ENCODE measurements around the gene ARID1B. TPM values are rescaled to one million over a fixed set of nuclear protein-coding genes. Genes with fewer than 3 reads are reported as not detected.

The ARID1B gene
- total RNA-seq, 1 experiment from 2014 or later = 58.8 TPM

GRCh38 chr6:156830126-156830525 lies 52.9 kb downstream of the ARID1B start:
- DNase-seq = no peak
- CTCF ChIA-PET = no interaction called here
- Mint-ChIP-seq H3K4me3 (ENCODE audit: unreplicated experiment) (no peak overlapping the region), H3K9me3 (ENCODE audit: unreplicated experiment) (no peaks in the 10 kb centered on the region), H3K4me1 (ENCODE audit: low read depth, unreplicated experiment) (peaks cover 12% of the 10 kb centered on the region), H3K27me3 (ENCODE audit: insufficient read depth, unreplicated experiment) (no peaks in the 10 kb centered on the region), H3K36me3 (ENCODE audit: insufficient read depth, unreplicated experiment) (no peaks in the 10 kb centered on the region), H3K27ac (ENCODE audit: unreplicated experiment) (no peak overlapping the region)
- BruUV-seq (replicated peaks) = no TSS peak
- intact Hi-C loops (cut with micrococcal nuclease; ENCODE audit: unreplicated experiment) = no loop called here
- POLR2A ChIA-PET = no interaction called here
- H3K4me3 ChIP-seq (ENCODE audit: low read depth, low read length) = no peak overlapping the region
- no peaks in the 10 kb centered on the region for H3K9me3 ChIP-seq
- H3K36me3 ChIP-seq (ENCODE audit: control insufficient read depth, insufficient read depth, low read length) = no peaks in the 10 kb centered on the region
- TF ChIP-seq, protein P1, sequence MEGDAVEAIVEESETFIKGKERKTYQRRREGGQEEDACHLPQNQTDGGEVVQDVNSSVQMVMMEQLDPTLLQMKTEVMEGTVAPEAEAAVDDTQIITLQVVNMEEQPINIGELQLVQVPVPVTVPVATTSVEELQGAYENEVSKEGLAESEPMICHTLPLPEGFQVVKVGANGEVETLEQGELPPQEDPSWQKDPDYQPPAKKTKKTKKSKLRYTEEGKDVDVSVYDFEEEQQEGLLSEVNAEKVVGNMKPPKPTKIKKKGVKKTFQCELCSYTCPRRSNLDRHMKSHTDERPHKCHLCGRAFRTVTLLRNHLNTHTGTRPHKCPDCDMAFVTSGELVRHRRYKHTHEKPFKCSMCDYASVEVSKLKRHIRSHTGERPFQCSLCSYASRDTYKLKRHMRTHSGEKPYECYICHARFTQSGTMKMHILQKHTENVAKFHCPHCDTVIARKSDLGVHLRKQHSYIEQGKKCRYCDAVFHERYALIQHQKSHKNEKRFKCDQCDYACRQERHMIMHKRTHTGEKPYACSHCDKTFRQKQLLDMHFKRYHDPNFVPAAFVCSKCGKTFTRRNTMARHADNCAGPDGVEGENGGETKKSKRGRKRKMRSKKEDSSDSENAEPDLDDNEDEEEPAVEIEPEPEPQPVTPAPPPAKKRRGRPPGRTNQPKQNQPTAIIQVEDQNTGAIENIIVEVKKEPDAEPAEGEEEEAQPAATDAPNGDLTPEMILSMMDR (IDR thresholded peaks at IDR 0.05; ENCODE audit: insufficient read depth in 1 of 2, low read depth in 1 of 2, low read length in 1 of 2, severe bottlenecking in 1 of 2, unreplicated experiment in 1 of 2) = no peak
- no peaks in the 10 kb centered on the region for H3K27me3 ChIP-seq (replicated peaks; ENCODE audit: control insufficient read depth, insufficient read depth, low read length)
- no peaks in the 10 kb centered on the region for H3K4me1 ChIP-seq

DNA sequence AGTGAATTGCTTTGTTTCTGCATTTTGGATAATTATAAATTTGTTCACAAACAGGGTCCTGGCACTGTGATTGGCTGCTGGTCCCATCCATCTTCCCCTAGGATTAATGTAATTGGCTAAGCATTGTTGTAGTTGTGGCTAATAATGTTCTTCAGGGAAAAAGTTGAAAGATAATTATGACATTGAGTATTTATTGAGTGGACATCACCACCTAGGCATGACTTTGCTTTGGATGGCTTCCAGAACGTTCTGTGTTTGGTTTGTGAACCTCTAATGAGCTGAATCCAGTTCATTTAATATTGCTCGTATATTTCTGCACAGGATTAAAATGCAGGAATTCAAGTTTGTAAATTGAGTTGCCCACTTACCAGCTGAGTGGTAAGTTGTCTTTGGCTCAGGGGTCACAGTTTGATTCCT lies 55.1 kb downstream of the ARID1B start:
- TF ChIP-seq, protein P1 (IDR thresholded peaks at IDR 0.05; ENCODE audit: insufficient read depth in 1 of 2, low read depth in 1 of 2, low read length in 1 of 2, severe bottlenecking in 1 of 2, unreplicated experiment in 1 of 2) = no peak
- H3K9me3 Mint-ChIP-seq (ENCODE audit: unreplicated experiment) = no peaks in the 10 kb centered on the region
- ChIA-PET CTCF (no interaction called here), POLR2A (no interaction called here)
- H3K4me1 Mint-ChIP-seq (ENCODE audit: low read depth, unreplicated experiment) = peaks cover 3% of the 10 kb centered on the region
- Histone ChIP-seq H3K4me3 (ENCODE audit: low read depth, low read length) (no peak overlapping the region), H3K36me3 (ENCODE audit: control insufficient read depth, insufficient read depth, low read length) (no peaks in the 10 kb centered on the region), H3K4me1 (no peaks in the 10 kb centered on the region), H3K9me3 (no peaks in the 10 kb centered on the region), H3K27me3 (replicated peaks; ENCODE audit: control insufficient read depth, insufficient read depth, low read length) (no peaks in the 10 kb centered on the region)
- no peak overlapping the region for H3K27ac Mint-ChIP-seq (ENCODE audit: unreplicated experiment)
- no peak overlapping the region for H3K4me3 Mint-ChIP-seq (ENCODE audit: unreplicated experiment)
- H3K36me3 Mint-ChIP-seq (ENCODE audit: insufficient read depth, unreplicated experiment) = no peaks in the 10 kb centered on the region
- H3K27me3 Mint-ChIP-seq (ENCODE audit: insufficient read depth, unreplicated experiment) = no peaks in the 10 kb centered on the region
- intact Hi-C loops (cut with micrococcal nuclease; ENCODE audit: unreplicated experiment) = no loop called here
- BruUV-seq (replicated peaks) = no TSS peak
- no peak for DNase-seq

- ChIA-PET POLR2A (no interaction called here), CTCF (no interaction called here)
- H3K4me1 ChIP-seq = no peaks in the 10 kb centered on the region
- no peak overlapping the region for H3K4me3 Mint-ChIP-seq (ENCODE audit: unreplicated experiment)
- no peaks in the 10 kb centered on the region for H3K27me3 Mint-ChIP-seq (ENCODE audit: insufficient read depth, unreplicated experiment)
- no TSS peak for BruUV-seq (replicated peaks)
- H3K4me1 Mint-ChIP-seq (ENCODE audit: low read depth, unreplicated experiment) = no peaks in the 10 kb centered on the region
- intact Hi-C loops (cut with micrococcal nuclease; ENCODE audit: unreplicated experiment) = no loop called here
- no peak for DNase-seq
- H3K9me3 Mint-ChIP-seq (ENCODE audit: unreplicated experiment) = no peaks in the 10 kb centered on the region
- H3K36me3 ChIP-seq (ENCODE audit: control insufficient read depth, insufficient read depth, low read length) = no peaks in the 10 kb centered on the region
- H3K36me3 Mint-ChIP-seq (ENCODE audit: insufficient read depth, unreplicated experiment) = no peaks in the 10 kb centered on the region
- no peak overlapping the region for H3K4me3 ChIP-seq (ENCODE audit: low read depth, low read length)
- TF ChIP-seq, protein P1 (IDR thresholded peaks at IDR 0.05; ENCODE audit: insufficient read depth in 1 of 2, low read depth in 1 of 2, low read length in 1 of 2, severe bottlenecking in 1 of 2, unreplicated experiment in 1 of 2) = no peak
- H3K27ac Mint-ChIP-seq (ENCODE audit: unreplicated experiment) = no peak overlapping the region
- no peaks in the 10 kb centered on the region for H3K27me3 ChIP-seq (replicated peaks; ENCODE audit: control insufficient read depth, insufficient read depth, low read length)
- no peaks in the 10 kb centered on the region for H3K9me3 ChIP-seq
These were observed 55.5 kb downstream of the ARID1B start for GRCh38 chr6:156832669-156833068.

All from Caco-2 (cell line).